Neural cell (in vitro differentiated cells): Measurements from ENCODE around the gene POLN.
"Not testable (repeated sequence)": the region's sequence is repeated elsewhere in the genome, so short reads cannot be mapped to it uniquely, and the experiment has no call there.

Experiments
- CTCF ChIP-seq: fragments of 450-650 bp; IDR thresholded peaks from 2 replicates; pipeline ENCODE4 v1.5.1; 2014; ENCODE audit warnings: antibody characterized with exemption, mild to moderate bottlenecking, moderate library complexity; ENCODE audit not compliant: poor library complexity, severe bottlenecking
- SMC3 ChIP-seq: fragments of 450-650 bp; conservative IDR thresholded peaks from 2 replicates; pipeline ENCODE4 v1.6.1; 2014; ENCODE audit warnings: antibody characterized with exemption, mild to moderate bottlenecking, moderate library complexity; ENCODE audit not compliant: poor library complexity

DNA sequence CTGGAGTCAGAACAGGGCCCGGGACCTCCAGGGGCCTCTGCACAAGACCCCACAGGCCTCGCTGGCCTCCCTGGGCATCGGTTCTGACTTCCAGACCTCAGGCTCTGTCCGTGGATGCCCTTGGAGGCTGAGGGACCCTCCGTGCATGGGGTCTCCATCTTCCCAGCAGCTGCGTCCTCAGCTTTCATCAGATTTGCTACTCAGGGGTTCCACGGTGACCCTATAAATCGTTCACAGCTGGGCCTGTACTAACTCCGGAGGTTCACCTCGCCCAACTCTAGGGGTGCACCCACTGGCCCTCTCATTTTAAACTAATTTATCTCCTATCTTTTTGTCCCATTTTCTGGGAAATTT lies 33.1 kb upstream of the POLN start:
- not testable (repeated sequence) for TF ChIP-seq SMC3, CTCF
